Fibroblast of pulmonary artery (primary cell): Measurements from ENCODE around the gene FOXN3.

Experiments used
- DNase-seq: peaks from one replicate; pipeline ENCODE4 v3.0.0-alpha.2; 2010; ENCODE audit warnings: low read depth
- H3K4me3 ChIP-seq: replicated peaks from 2 replicates; pipeline ENCODE4 v1.5.1; 2011; ENCODE audit warnings: low read depth, mild to moderate bottlenecking, control low read depth, low read length, moderate library complexity
- TF ChIP-seq, protein P1 (sequence below): IDR thresholded peaks from 2 replicates; pipeline ENCODE4 v1.5.1; 2011; ENCODE audit warnings: mild to moderate bottlenecking, control low read depth, low read length, inconsistent platforms; ENCODE audit errors: missing control alignments

The FOXN3 gene

GRCh38 chr14:89427426-89428172 lies 10.6 kb upstream of the FOXN3 start:
- no peak overlapping the region for H3K4me3 ChIP-seq
- no peak for DNase-seq
- TF ChIP-seq, protein P1, sequence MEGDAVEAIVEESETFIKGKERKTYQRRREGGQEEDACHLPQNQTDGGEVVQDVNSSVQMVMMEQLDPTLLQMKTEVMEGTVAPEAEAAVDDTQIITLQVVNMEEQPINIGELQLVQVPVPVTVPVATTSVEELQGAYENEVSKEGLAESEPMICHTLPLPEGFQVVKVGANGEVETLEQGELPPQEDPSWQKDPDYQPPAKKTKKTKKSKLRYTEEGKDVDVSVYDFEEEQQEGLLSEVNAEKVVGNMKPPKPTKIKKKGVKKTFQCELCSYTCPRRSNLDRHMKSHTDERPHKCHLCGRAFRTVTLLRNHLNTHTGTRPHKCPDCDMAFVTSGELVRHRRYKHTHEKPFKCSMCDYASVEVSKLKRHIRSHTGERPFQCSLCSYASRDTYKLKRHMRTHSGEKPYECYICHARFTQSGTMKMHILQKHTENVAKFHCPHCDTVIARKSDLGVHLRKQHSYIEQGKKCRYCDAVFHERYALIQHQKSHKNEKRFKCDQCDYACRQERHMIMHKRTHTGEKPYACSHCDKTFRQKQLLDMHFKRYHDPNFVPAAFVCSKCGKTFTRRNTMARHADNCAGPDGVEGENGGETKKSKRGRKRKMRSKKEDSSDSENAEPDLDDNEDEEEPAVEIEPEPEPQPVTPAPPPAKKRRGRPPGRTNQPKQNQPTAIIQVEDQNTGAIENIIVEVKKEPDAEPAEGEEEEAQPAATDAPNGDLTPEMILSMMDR, result no peak

DNA sequence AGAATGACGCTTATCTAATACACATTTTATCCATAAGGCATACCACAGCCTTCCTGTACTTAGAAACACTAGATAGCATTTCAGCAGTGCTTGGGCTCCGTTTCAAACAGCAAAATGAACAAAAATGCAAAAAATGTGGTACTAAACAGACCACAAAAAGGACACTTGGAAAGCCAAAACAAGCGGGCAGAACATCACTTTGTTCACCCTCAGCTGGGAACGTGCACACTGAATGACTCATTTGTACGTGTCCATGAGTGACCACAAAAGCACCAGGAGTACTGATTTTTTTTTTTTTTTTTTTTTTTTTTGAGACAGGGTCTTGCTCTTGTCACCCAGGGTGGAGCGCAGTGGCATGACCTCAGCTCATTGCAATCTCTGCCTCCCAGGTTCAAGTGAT lies 8.9 kb upstream of the FOXN3 start:
- TF ChIP-seq, protein P1, result no peak
- DNase-seq, result peak; percentile 98
- no peak overlapping the region for H3K4me3 ChIP-seq

GRCh38 chr14:89424241-89424640 lies 7.2 kb upstream of the FOXN3 start:
- no peak for DNase-seq
- TF ChIP-seq, protein P1, result no peak
- no peak overlapping the region for H3K4me3 ChIP-seq

GRCh38 chr14:89422952-89423345 lies 5.9 kb upstream of the FOXN3 start:
- H3K4me3 ChIP-seq, result no peak overlapping the region
- TF ChIP-seq, protein P1, result no peak
- no peak for DNase-seq

DNA sequence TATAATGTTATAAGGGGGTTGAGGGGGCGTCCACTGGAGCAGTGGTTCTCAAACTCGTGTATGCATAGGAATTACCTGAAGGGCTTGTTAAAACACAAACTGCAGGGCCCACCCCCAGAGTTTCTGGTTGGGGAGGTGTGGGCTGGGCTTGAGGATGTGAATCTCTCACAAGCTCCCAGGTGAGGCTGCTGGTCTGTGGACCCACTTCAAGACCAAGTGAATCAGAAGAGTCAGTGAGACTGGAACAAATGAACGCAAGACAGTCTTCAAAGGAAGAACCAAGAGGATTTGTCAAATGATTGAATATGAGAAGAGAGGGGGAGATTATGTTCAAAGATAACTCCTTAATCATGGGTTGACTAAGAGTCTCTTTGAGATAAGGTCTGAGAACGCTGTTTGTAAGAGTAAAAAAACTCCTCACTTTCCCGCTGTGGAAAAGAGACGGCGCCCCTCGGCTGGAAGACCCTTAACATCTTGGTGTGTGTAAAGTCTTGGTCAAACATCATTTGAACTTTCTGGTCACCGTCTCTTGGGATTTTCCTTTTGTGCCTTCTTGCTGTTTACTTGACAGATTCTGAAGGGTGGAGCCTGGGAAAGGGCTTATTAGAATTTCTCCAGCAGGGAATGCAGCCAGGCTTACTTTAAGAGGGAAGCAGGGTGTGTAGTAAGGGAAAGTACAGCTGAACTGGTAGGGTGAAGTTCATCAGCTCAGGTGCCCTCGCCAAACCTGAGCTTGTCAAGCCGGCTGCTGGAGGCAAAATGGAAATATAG lies 5.3 kb upstream of the FOXN3 start:
- H3K4me3 ChIP-seq, result no peak overlapping the region
- DNase-seq, result peak; percentile 38
- TF ChIP-seq, protein P1, result no peak

DNA sequence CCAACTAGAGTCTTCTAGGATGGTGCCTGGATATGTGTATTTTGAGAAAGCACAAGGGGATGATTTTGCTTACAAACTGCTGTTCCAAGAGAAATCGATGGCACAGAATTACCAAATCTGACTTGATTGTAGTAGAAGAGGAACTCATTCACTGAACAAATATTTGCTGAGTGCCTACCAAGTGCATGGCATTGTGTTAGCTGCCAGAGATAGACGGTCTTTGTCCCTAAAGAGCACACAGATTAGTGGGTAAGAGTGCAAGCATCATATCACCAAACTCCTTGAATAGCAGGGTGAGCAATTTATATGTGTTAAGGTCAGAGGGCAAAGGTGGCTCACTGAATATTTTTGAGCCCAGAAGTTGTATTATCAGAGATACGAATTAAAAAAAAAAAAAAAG lies 3.5 kb upstream of the FOXN3 start:
- no peak for DNase-seq
- H3K4me3 ChIP-seq, result no peak overlapping the region
- TF ChIP-seq, protein P1, result no peak
